Measurements from ENCODE around the gene RCBTB2. TPM values are rescaled to one million over a fixed set of nuclear protein-coding genes. Genes with fewer than 3 reads are reported as not detected.

The RCBTB2 gene
- total RNA-seq, 2 donors from 2014 or later: 5.2 to 13.4 TPM

GRCh38 chr13:48501705-48502104 lies 31.2 kb downstream of the RCBTB2 start:
- no peak overlapping the region for H3K4me3 ChIP-seq
- no peaks in the 10 kb centered on the region for H3K27me3 ChIP-seq
- no peak overlapping the region for H3K27ac ChIP-seq
- DNase-seq (ENCODE audit: low spot score): no peak
- H3K4me1 ChIP-seq: peaks cover 0 to 22% of the 10 kb centered on the region in 2 donors
- no peaks in the 10 kb centered on the region for H3K9me3 ChIP-seq
- TF ChIP-seq CTCF (IDR thresholded peaks at IDR 0.05): no peak
- no peaks in the 10 kb centered on the region for H3K36me3 ChIP-seq

GRCh38 chr13:48500652-48501197 lies 32.2 kb downstream of the RCBTB2 start:
- Histone ChIP-seq H3K4me3 (no peak overlapping the region), H3K4me1 (peaks cover 0 to 13% of the 10 kb centered on the region in 2 donors), H3K27ac (peak overlapping the region in 1 of 2 donors; percentile 36), H3K27me3 (no peaks in the 10 kb centered on the region), H3K36me3 (no peaks in the 10 kb centered on the region), H3K9me3 (no peaks in the 10 kb centered on the region)
- DNase-seq (ENCODE audit: low spot score): no peak
- TF ChIP-seq CTCF (IDR thresholded peaks at IDR 0.05): no peak

GRCh38 chr13:48497669-48498068 lies 35.2 kb downstream of the RCBTB2 start:
- no peak overlapping the region for H3K27ac ChIP-seq
- H3K4me1 ChIP-seq: no peaks in the 10 kb centered on the region
- no peak for TF ChIP-seq CTCF (IDR thresholded peaks at IDR 0.05)
- H3K36me3 ChIP-seq: no peaks in the 10 kb centered on the region
- no peaks in the 10 kb centered on the region for H3K9me3 ChIP-seq
- H3K27me3 ChIP-seq: no peaks in the 10 kb centered on the region
- DNase-seq (ENCODE audit: low spot score): no peak
- no peak overlapping the region for H3K4me3 ChIP-seq

DNA sequence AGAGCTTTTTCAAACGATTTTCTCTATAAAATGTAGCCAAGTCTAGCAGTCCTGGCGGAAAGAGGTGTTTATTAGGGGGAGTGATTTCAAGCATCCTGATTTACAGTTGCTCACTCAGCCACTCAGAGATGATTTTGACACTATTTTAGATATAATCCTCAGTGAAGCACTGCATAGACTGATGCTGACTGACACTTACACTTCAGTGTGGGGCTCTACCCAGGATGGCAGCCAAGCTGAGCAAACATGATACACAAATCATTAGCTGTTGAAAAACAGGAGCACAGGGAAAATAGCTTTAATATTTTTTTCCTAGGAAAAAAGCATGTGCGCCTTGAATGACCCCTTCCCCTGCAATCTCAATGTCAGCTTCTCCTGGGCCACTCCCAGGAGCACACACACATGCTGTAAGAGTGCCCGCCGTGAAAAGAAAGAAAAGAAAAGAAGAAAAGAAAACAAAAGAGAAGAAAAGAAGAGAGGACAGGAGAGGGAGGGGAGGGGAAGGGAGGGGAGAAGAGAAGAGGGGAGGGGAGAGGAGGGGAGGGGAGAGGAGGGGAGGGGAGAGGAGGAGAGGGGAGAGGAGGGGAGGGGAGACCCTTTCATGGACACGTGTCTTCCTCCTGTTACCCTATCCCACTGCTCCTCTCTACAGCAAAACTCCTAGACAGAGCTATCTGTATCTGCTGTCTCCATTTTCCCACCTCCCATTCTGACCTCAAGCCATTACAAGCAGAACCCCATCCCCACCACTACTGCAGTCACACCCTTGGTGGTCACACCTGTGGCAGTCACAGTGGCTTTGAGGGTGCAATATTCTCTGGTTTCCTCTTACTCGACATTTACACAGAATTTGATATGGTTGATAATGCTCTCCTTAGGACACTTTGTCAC lies 36.4 kb downstream of the RCBTB2 start:
- no peak for DNase-seq (ENCODE audit: low spot score)
- H3K4me3 ChIP-seq: no peak overlapping the region
- H3K27ac ChIP-seq: no peak overlapping the region

GRCh38 chr13:48494874-48495273 lies 38.0 kb downstream of the RCBTB2 start:
- no peak for TF ChIP-seq CTCF (IDR thresholded peaks at IDR 0.05)
- no peak for DNase-seq (ENCODE audit: low spot score)
- Histone ChIP-seq H3K36me3 (no peaks in the 10 kb centered on the region), H3K4me1 (peaks cover 0 to 16% of the 10 kb centered on the region in 2 donors), H3K27me3 (no peaks in the 10 kb centered on the region), H3K27ac (no peak overlapping the region), H3K4me3 (no peak overlapping the region), H3K9me3 (no peaks in the 10 kb centered on the region)

More for the DNA sequence above, 36.4 kb downstream of the RCBTB2 start:
- Histone ChIP-seq H3K27me3 (no peaks in the 10 kb centered on the region), H3K36me3 (no peaks in the 10 kb centered on the region), H3K4me1 (peaks cover 0 to 8% of the 10 kb centered on the region in 2 donors), H3K9me3 (no peaks in the 10 kb centered on the region)
- no peak for TF ChIP-seq CTCF (IDR thresholded peaks at IDR 0.05)
